Measurements from ENCODE around the gene BCAR3.

- TF ChIP-seq CTCF (IDR thresholded peaks at IDR 0.05), result peak; percentile 22
- no peak for TF ChIP-seq EZH2 (IDR thresholded peaks at IDR 0.05)
These were observed 49.8 kb downstream of the BCAR3 start for GRCh38 chr1:93631626-93632365.
